K562 (cell line): ENCODE measurements around the gene FUZ. TPM values are rescaled to one million over a fixed set of nuclear protein-coding genes. Genes with fewer than 3 reads are reported as not detected.

Experiments used
- CBFA2T2 ChIP-seq: fragments of 450-650 bp; conservative IDR thresholded peaks from 2 replicates; pipeline ENCODE4 v1.6.1; 2017; ENCODE audit warnings: mild to moderate bottlenecking
- HDAC8 ChIP-seq: fragments of 450-650 bp; IDR thresholded peaks from 2 replicates; pipeline ENCODE4 v1.6.1; 2016; ENCODE audit warnings: mild to moderate bottlenecking, missing genetic modification characterization, moderate library complexity, missing compliant biosample characterization
- HNRNPUL1 ChIP-seq: fragments of 200-400 bp; formaldehyde crosslinking; IDR thresholded peaks from 2 replicates; pipeline ENCODE4 v1.6.1; 2017; ENCODE audit warnings: low read length
- KLF1 ChIP-seq: fragments of 450-650 bp; IDR thresholded peaks from 2 replicates; pipeline ENCODE4 v1.6.1; 2016; ENCODE audit warnings: missing genetic modification characterization, missing compliant biosample characterization
- KLF6 ChIP-seq: fragments of 250-450 bp; sonication (Bioruptor Pico); IDR thresholded peaks from 2 replicates; pipeline ENCODE4 v1.4.0; 2020; ENCODE audit warnings: mild to moderate bottlenecking, moderate library complexity, borderline replicate concordance
- LEF1 ChIP-seq: fragments of 450-650 bp; IDR thresholded peaks from 2 replicates; pipeline ENCODE4 v1.6.1; 2016; ENCODE audit warnings: mild to moderate bottlenecking
- MAZ ChIP-seq, 2 experiments: fragments of 450-650 bp in 1 of 2; sonication (generic) in 1 of 2; formaldehyde crosslinking; IDR thresholded peaks in 1 of 2; conservative IDR thresholded peaks in 1 of 2; 2 replicates each; pipeline versions ENCODE4 v1.4.0 to v1.5.0; 2020; ENCODE audit warnings: mild to moderate bottlenecking in 1 of 2, missing genetic modification reagents in 1 of 2
- NFATC3 ChIP-seq: fragments of 450-650 bp; IDR thresholded peaks from 2 replicates; pipeline ENCODE4 v1.6.1; 2017; ENCODE audit warnings: mild to moderate bottlenecking
- NR3C1 ChIP-seq: sonication (generic); formaldehyde crosslinking; IDR thresholded peaks from 2 replicates; pipeline ENCODE4 v1.8.1; 2022; ENCODE audit warnings: missing genetic modification reagents
- PHF8 ChIP-seq: fragments of 200-600 bp; sonication (generic); IDR thresholded peaks from 2 replicates; pipeline ENCODE4 v1.6.1; 2012; ENCODE audit warnings: mixed run types, mild to moderate bottlenecking, inconsistent platforms, low read length, moderate library complexity, borderline replicate concordance
- RNF2 ChIP-seq: sonication (generic); IDR thresholded peaks from 2 replicates; pipeline ENCODE4 v1.6.1; 2016
- SIX5 ChIP-seq, 2 experiments: IDR thresholded peaks; 2 replicates each; pipeline ENCODE4 v1.6.1; 2011; ENCODE audit warnings: low read length in 2 of 2, borderline replicate concordance in 1 of 2, low read depth in 1 of 2, mild to moderate bottlenecking in 1 of 2, moderate library complexity in 1 of 2; ENCODE audit not compliant: insufficient read depth in 1 of 2
- SMAD3 ChIP-seq: fragments of 450-650 bp; formaldehyde crosslinking; conservative IDR thresholded peaks from 2 replicates; pipeline ENCODE4 v1.4.0; 2020; ENCODE audit warnings: mild to moderate bottlenecking
- SMAD4 ChIP-seq: fragments of 250-450 bp; sonication (Bioruptor Pico); conservative IDR thresholded peaks from 2 replicates; pipeline ENCODE4 v1.8.0; 2021; ENCODE audit warnings: inconsistent platforms, mild to moderate bottlenecking, moderate library complexity
- SMARCA4 ChIP-seq: fragments of 450-650 bp; IDR thresholded peaks from 2 replicates; pipeline ENCODE4 v1.6.1; 2016
- SMC3 ChIP-seq: conservative IDR thresholded peaks from 2 replicates; pipeline ENCODE4 v1.6.1; 2011; ENCODE audit warnings: low read depth, low read length, improper control_type of control experiment; ENCODE audit not compliant: insufficient read depth
- SREBF2 ChIP-seq: sonication (generic); formaldehyde crosslinking; IDR thresholded peaks from 2 replicates; pipeline ENCODE4 v1.4.0; 2020; ENCODE audit warnings: mild to moderate bottlenecking, missing genetic modification reagents
- STAG1 ChIP-seq: sonication (generic); formaldehyde crosslinking; IDR thresholded peaks from 2 replicates; pipeline ENCODE4 v1.5.0; 2020; ENCODE audit warnings: missing genetic modification reagents, borderline replicate concordance
- TCFL5 ChIP-seq: fragments of 250-450 bp; sonication (Bioruptor Pico); conservative IDR thresholded peaks from 2 replicates; pipeline ENCODE4 v1.6.1; 2021; ENCODE audit warnings: mild to moderate bottlenecking, moderate library complexity, matching md5 sums
- TEAD4 ChIP-seq, 2 experiments: sonication (generic) in 1 of 2; formaldehyde crosslinking in 1 of 2; IDR thresholded peaks; 2 replicates each; pipeline versions ENCODE4 v1.6.1 to v1.8.0; 2012 to 2022; ENCODE audit warnings: borderline replicate concordance in 1 of 2, inconsistent platforms in 1 of 2, low read length in 1 of 2, mild to moderate bottlenecking in 1 of 2, missing genetic modification reagents in 1 of 2
- TRIM24 ChIP-seq, 2 experiments: fragments of 450-650 bp; IDR thresholded peaks; 2 replicates each; pipeline ENCODE4 v1.6.1; 2016
- ZNF57 ChIP-seq: fragments of 450-650 bp; formaldehyde crosslinking; IDR thresholded peaks from 2 replicates; pipeline ENCODE4 v1.4.0; 2020; ENCODE audit warnings: mild to moderate bottlenecking, moderate library complexity
- ZNF644 ChIP-seq: fragments of 200-800 bp; sonication (Bioruptor generic); IDR thresholded peaks from 2 replicates; pipeline ENCODE4 v1.6.1; 2016; ENCODE audit warnings: low read depth, missing genetic modification characterization, missing compliant biosample characterization
- polyA plus RNA-seq, 8 experiments: library from polyadenylated mRNA; depleted of rRNA in 4 of 8; stranded (reverse) in 5 of 8; unstranded in 3 of 8; fragments of >200 nt; fragmentation: Nextera tagmentation in 2 of 8; fragmentation: Illumina TruSeq in 1 of 8; extraction: Ambion mirVana in 2 of 8; extraction: Trizol in 1 of 8; gene quantifications; 2 replicates each; pipeline versions ENCODE4 v1.2.1 to v1.2.3, GENCODE V29; 2011 to 2014; ENCODE audit warnings: inconsistent platforms in 1 of 8, missing spikeins in 1 of 8
- total RNA-seq, 7 experiments: library from RNA; depleted of rRNA in 6 of 7; stranded (reverse); fragments of >200 nt in 6 of 7; fragmentation: Illumina TruSeq in 2 of 7; extraction: Trizol in 2 of 7; gene quantifications; 2 replicates each; pipeline versions ENCODE4 v1.2.1 to v1.2.3, GENCODE V29; 2011 to 2021; ENCODE audit warnings: low replicate concordance in 1 of 7
- TF ChIP-seq, protein P1 (sequence below): fragments of 150-350 bp; IDR thresholded peaks from 2 replicates; pipeline ENCODE4 v1.6.1; 2014; ENCODE audit warnings: low read depth, mild to moderate bottlenecking, low read length, borderline replicate concordance
- TF ChIP-seq, protein P2 (sequence below): fragments of 250-450 bp; sonication (Bioruptor Pico); IDR thresholded peaks from 2 replicates; pipeline ENCODE4 v1.8.0; 2021; ENCODE audit warnings: mild to moderate bottlenecking, moderate library complexity

The FUZ gene
- total and polyA plus RNA-seq, 9 of the 15 experiments (the other 6 are each of a cell fraction or from before 2014, with no cell fraction given) = 0.17 to 7.6 (median 3.6) TPM; not detected in 1

DNA sequence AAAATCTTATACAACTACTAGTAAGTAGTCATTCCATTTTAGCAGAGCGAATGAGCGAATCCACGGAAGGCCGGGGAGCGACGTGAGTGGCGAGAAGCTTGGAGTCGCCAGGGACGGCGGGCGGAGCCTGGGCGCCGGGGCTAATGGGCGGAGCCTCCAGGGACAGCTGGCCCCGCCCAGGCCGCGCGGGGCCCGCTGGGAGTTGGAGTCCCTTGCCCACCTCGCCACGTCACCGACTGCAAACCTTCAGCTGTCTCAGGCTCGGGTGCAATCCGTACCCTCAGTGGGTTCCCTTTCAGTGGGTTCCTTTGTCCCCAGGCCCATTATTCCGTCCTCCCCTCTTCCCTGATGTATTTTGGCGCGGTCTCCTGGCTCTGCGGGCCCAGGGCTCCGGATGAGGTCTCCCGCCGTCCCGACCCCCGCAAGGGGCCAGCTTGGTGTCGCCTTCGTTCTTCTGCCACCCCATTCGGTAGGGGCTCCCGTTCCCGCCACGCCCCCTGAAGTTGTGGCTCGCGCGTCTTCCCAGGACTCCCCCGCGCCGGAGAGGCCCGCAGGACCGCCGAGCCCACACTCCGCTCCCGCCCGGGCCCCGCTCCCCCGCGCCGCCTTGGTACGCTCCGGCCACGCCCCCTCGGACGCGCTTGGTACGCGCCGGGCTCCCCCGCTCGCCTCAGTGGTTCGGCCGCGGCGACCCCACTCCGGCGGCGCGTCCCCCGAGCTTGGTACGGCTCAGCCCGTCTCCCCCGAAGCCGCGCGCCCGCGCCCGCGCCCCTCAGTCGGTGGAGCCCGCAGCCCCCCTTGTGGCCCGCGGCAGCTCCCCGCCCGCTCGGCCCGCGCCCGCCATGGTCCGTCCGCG is 37.6 kb upstream of the FUZ start, which contains the start of gene PTOV1 (continued):
- TF ChIP-seq SIX5 (IDR thresholded peaks at IDR 0.05; ENCODE audit: borderline replicate concordance in 1 of 2, insufficient read depth in 1 of 2, low read depth in 1 of 2, low read length in 2 of 2) (peak; percentile 78 to 85), KLF1 (tag) (no peak), NFATC3 (no peak), PHF8 (peak; percentile 95), SMARCA4 (0 out of 2 replicates have a peak, but pooled peaks have one; percentile 24), KLF6 (CRISPR knock-in tag) (peak; percentile 20; the same call in 1 of the 2 replicates), RNF2 (peak; percentile 63; the same call in 1 of the 2 replicates), LEF1 (no peak), SREBF2 (CRISPR knock-in tag) (no peak), SMC3 (peak; percentile 14; the same call in 1 of the 2 replicates), TEAD4 (IDR thresholded peaks at IDR 0.05; ENCODE audit: low read length) (no peak), TEAD4 (CRISPR knock-in tag; IDR thresholded peaks at IDR 0.05; ENCODE audit: borderline replicate concordance) (no peak), HNRNPUL1 (no peak), NR3C1 (peak; percentile 53; the same call in 1 of the 2 replicates), HDAC8 (tag) (no peak), CBFA2T2 (no peak), MAZ (CRISPR knock-in tag; conservative IDR thresholded peaks at IDR 0.05 in 1 of 2, IDR thresholded peaks at IDR 0.05 in 1 of 2) (peak in 1 of 2 experiments; percentile 85), ZNF57 (CRISPR knock-in tag) (no peak), STAG1 (no peak), SMAD3 (0 out of 2 replicates have a peak, but pooled peaks have one; percentile 17), TCFL5 (no peak), ZNF644 (tag) (no peak), TRIM24 (IDR thresholded peaks at IDR 0.05) (peak in 1 of 2 experiments; percentile 42; a peak in 1 of 4 replicates), SMAD4 (CRISPR knock-in tag) (peak; percentile 64)
- TF ChIP-seq, protein P1, sequence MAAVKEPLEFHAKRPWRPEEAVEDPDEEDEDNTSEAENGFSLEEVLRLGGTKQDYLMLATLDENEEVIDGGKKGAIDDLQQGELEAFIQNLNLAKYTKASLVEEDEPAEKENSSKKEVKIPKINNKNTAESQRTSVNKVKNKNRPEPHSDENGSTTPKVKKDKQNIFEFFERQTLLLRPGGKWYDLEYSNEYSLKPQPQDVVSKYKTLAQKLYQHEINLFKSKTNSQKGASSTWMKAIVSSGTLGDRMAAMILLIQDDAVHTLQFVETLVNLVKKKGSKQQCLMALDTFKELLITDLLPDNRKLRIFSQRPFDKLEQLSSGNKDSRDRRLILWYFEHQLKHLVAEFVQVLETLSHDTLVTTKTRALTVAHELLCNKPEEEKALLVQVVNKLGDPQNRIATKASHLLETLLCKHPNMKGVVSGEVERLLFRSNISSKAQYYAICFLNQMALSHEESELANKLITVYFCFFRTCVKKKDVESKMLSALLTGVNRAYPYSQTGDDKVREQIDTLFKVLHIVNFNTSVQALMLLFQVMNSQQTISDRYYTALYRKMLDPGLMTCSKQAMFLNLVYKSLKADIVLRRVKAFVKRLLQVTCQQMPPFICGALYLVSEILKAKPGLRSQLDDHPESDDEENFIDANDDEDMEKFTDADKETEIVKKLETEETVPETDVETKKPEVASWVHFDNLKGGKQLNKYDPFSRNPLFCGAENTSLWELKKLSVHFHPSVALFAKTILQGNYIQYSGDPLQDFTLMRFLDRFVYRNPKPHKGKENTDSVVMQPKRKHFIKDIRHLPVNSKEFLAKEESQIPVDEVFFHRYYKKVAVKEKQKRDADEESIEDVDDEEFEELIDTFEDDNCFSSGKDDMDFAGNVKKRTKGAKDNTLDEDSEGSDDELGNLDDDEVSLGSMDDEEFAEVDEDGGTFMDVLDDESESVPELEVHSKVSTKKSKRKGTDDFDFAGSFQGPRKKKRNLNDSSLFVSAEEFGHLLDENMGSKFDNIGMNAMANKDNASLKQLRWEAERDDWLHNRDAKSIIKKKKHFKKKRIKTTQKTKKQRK = no peak
- TF ChIP-seq, protein P2, sequence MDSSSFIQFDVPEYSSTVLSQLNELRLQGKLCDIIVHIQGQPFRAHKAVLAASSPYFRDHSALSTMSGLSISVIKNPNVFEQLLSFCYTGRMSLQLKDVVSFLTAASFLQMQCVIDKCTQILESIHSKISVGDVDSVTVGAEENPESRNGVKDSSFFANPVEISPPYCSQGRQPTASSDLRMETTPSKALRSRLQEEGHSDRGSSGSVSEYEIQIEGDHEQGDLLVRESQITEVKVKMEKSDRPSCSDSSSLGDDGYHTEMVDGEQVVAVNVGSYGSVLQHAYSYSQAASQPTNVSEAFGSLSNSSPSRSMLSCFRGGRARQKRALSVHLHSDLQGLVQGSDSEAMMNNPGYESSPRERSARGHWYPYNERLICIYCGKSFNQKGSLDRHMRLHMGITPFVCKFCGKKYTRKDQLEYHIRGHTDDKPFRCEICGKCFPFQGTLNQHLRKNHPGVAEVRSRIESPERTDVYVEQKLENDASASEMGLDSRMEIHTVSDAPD (CRISPR knock-in tag) = no peak
